ENCODE results near the gene MACROD2. TPM values are rescaled to one million over a fixed set of nuclear protein-coding genes. Genes with fewer than 3 reads are reported as not detected.
A peak's percentile ranks its signal among the peaks of the same experiment; 100 is the strongest.

MACROD2 gene
- total and polyA plus RNA-seq, 2 experiments from 2014 or later: 2.8 to 4.3 TPM

- TF ChIP-seq REST (IDR thresholded peaks at IDR 0.05; ENCODE audit: unreplicated experiment) (no peak), EZH2 (IDR thresholded peaks at IDR 0.05; ENCODE audit: low read depth, unreplicated experiment) (no peak), JUNB (IDR thresholded peaks at IDR 0.05; ENCODE audit: unreplicated experiment) (no peak)
These were observed 1499.5 kb downstream of the MACROD2 start (continued) for GRCh38 chr20:15494851-15495250.

DNA sequence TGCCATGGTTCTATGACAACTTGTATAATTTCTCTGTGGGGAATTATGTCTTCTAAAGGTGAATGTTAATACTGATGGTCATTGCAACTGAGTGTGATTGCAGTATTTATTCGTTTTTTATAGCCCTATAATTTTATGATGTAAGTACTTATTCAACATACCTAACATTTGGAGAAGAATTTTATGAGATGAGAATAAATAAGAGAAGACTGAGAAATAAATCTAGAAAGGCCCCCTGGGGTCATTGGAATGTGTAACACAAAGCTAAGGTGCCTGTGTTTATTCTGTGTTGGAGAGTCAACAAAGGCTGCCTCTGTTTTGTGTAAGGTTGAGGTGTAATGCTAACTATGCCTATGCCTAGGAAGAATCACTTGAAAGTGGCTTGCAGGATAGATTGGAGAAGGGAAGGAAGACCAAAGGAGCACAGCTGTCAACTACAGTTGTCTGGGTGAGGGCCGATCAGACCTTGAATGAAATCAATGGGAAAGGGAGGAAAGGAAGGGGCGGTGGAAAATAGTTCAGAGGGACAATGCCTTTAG lies 1501.3 kb downstream of the MACROD2 start:
- H3K9me3 Mint-ChIP-seq: peaks cover 7% of the 10 kb centered on the region; the same call in 1 of the 3 replicates
- no peak overlapping the region for H3K4me3 Mint-ChIP-seq
- TF ChIP-seq CTCF (conservative IDR thresholded peaks at IDR 0.05; ENCODE audit: low read depth in 2 of 2): no peak
- peak; percentile 51; the same call in 1 of the 2 replicates for TF ChIP-seq ZNF462 (CRISPR knock-in tag; IDR thresholded peaks at IDR 0.05)
- ATAC-seq (peak; percentile 91), DNase-seq (ENCODE audit: low spot score) (peak; percentile 52)
- Histone ChIP-seq H3K27ac (ENCODE audit: low read depth) (no peak overlapping the region), H2AFZ (no peak overlapping the region), H3K4me3 (no peak overlapping the region), H4K20me1 (replicated peaks; ENCODE audit: insufficient read depth) (no peaks in the 10 kb centered on the region), H3K4me2 (no peak overlapping the region), H3K9me2 (ENCODE audit: insufficient read depth) (peaks cover 5% of the 10 kb centered on the region), H3K4me1 (ENCODE audit: insufficient read depth) (no peaks in the 10 kb centered on the region), H3F3A (replicated peaks; ENCODE audit: low read depth) (no peaks in the 10 kb centered on the region), H3K79me2 (replicated peaks; ENCODE audit: insufficient read depth) (no peaks in the 10 kb centered on the region), H3K36me3 (ENCODE audit: insufficient read depth) (no peaks in the 10 kb centered on the region), H3K27me3 (ENCODE audit: insufficient read depth) (no peaks in the 10 kb centered on the region)
- peaks cover 6% of the 10 kb centered on the region; the same call in 1 of the 3 replicates for H3K36me3 Mint-ChIP-seq (ENCODE audit: low read depth)
- peak overlapping the region; percentile 31; the same call in 1 of the 2 replicates for H3K27ac Mint-ChIP-seq
- peaks cover 1% of the 10 kb centered on the region for H3K27me3 Mint-ChIP-seq (ENCODE audit: insufficient read depth, low read depth, poor library complexity)
- H3K4me1 Mint-ChIP-seq: peaks cover 16% of the 10 kb centered on the region

Data from GM23338 (cell line).